Measurements from ENCODE around the gene OAS2.

DNA sequence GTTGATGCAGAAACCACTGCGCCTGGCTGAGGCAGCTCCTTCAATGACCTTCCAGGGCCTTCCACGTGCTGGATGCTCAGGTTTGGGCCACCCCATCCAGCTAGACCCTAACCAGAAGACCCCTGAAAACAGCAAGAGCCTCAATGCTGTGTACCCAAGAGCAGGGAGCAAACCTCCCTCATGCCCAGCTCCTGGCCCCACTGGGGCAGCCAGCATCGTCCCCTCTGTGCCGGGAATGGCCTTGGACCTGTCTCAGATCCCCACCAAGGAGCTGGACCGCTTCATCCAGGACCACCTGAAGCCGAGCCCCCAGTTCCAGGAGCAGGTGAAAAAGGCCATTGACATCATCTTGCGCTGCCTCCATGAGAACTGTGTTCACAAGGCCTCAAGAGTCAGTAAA is 29.5 kb upstream of the OAS2 start:
- TF ChIP-seq CTCF (IDR thresholded peaks at IDR 0.05) (no peak), EZH2 (IDR thresholded peaks at IDR 0.05; ENCODE audit: borderline replicate concordance, insufficient read depth, low read depth, low read length, poor library complexity, severe bottlenecking) (no peak)
